ENCODE data around the gene EHMT1.

The EHMT1 gene

DNA sequence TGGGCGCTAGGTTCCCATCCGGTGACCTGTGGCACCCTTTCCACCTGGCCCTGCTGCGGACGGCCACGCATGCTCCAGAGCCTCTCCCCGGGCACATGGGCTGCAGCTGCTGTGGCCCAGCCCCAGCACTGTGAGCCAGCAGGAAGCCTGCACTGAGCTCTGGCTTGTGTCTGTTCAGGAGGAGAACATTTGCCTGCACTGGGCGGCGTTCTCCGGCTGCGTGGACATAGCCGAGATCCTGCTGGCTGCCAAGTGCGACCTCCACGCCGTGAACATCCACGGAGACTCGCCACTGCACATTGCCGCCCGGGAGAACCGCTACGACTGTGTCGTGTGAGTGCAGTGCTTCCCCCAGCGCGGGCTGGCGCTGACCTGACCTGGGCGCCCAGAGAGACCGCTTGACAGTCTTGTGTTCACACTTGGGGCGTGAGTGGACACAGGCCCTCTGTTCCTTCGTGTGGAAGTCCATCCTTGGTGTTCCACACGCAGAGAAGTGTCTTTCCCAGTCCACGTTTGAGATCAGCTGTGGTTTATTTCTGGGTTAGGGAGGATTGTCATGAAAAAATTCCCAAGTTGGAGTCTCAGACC lies 192.6 kb downstream of the EHMT1 start:
- Histone ChIP-seq H2AFZ (ENCODE audit: low read length) (no peak overlapping the region), H3K27me3 (ENCODE audit: insufficient read depth, low read length) (no peaks in the 10 kb centered on the region), H3K9me3 (ENCODE audit: low read length) (no peaks in the 10 kb centered on the region), H3K4me3 (ENCODE audit: low read depth, low read length, poor library complexity, severe bottlenecking) (no peak overlapping the region), H3K9me2 (ENCODE audit: low read depth, low read length) (no peaks in the 10 kb centered on the region), H4K20me1 (ENCODE audit: insufficient read depth, low read length) (no peaks in the 10 kb centered on the region), H3K4me1 (ENCODE audit: insufficient read depth, low read length, severe bottlenecking) (no peaks in the 10 kb centered on the region), H3K4me2 (ENCODE audit: low read length) (no peak overlapping the region), H3K27ac (ENCODE audit: low read depth, low read length, poor library complexity, severe bottlenecking) (no peak overlapping the region), H3K36me3 (ENCODE audit: insufficient read depth, low read length) (peaks cover 74% of the 10 kb centered on the region), H3F3A (ENCODE audit: insufficient read depth, low read length) (no peaks in the 10 kb centered on the region), H3K79me2 (ENCODE audit: insufficient read depth, low read length) (no peaks in the 10 kb centered on the region), H3K9ac (ENCODE audit: low read length) (no peak overlapping the region)
- no peak for TF ChIP-seq CTCF (IDR thresholded peaks at IDR 0.05; ENCODE audit: low read length)
- TF ChIP-seq EZH2 (IDR thresholded peaks at IDR 0.05; ENCODE audit: borderline replicate concordance, low read length), result no peak

DNA sequence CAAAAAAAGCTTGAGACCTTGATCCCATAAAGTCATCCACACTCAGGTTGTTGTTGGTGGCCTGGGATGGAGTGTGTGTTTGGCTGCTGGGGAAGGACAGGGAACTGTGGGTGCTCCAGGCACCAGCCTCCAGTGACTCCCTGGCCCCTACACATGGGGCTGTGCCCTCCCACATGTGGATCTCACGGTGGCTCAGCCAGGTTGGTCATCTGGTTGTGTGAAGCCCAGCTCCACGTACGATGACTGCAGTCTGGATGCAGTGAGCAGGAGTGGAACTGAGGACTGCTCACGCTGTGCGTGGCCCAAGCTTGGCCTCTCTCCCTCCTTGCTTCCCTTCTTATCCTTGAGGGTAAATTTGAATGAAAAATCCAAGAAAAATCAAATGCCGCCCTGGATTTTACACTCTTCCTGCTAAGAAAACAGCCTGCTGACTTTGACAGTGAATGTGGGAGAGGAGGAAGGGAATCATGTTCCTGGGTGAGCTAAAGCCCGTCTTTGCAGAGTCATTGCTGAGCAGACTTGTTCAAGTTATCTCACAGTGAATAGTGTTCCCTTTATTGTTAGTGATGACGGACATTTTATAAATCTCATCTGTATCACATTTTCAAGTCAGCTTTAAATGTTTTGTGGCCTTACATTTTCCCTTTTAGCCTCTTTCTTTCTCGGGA lies 193.7 kb downstream of the EHMT1 start:
- no peak overlapping the region for H3K4me2 ChIP-seq (ENCODE audit: low read length)
- H4K20me1 ChIP-seq (ENCODE audit: insufficient read depth, low read length), result no peaks in the 10 kb centered on the region
- no peaks in the 10 kb centered on the region for H3K9me3 ChIP-seq (ENCODE audit: low read length)
- no peak overlapping the region for H3K9ac ChIP-seq (ENCODE audit: low read length)
- H3K27ac ChIP-seq (ENCODE audit: low read depth, low read length, poor library complexity, severe bottlenecking), result no peak overlapping the region
- TF ChIP-seq EZH2 (IDR thresholded peaks at IDR 0.05; ENCODE audit: borderline replicate concordance, low read length) (no peak), CTCF (IDR thresholded peaks at IDR 0.05; ENCODE audit: low read length) (no peak)
- no peaks in the 10 kb centered on the region for H3K79me2 ChIP-seq (ENCODE audit: insufficient read depth, low read length)
- H3K27me3 ChIP-seq (ENCODE audit: insufficient read depth, low read length), result no peaks in the 10 kb centered on the region
- H3K4me1 ChIP-seq (ENCODE audit: insufficient read depth, low read length, severe bottlenecking), result no peaks in the 10 kb centered on the region
- no peak overlapping the region for H3K4me3 ChIP-seq (ENCODE audit: low read depth, low read length, poor library complexity, severe bottlenecking)
- no peaks in the 10 kb centered on the region for H3F3A ChIP-seq (ENCODE audit: insufficient read depth, low read length)
- H3K9me2 ChIP-seq (ENCODE audit: low read depth, low read length), result no peaks in the 10 kb centered on the region
- no peak overlapping the region for H2AFZ ChIP-seq (ENCODE audit: low read length)
- peaks cover 80% of the 10 kb centered on the region for H3K36me3 ChIP-seq (ENCODE audit: insufficient read depth, low read length)

GRCh38 chr9:137813167-137813566 lies 194.4 kb downstream of the EHMT1 start:
- H3F3A ChIP-seq (ENCODE audit: insufficient read depth, low read length), result no peaks in the 10 kb centered on the region
- H3K27me3 ChIP-seq (ENCODE audit: insufficient read depth, low read length), result no peaks in the 10 kb centered on the region
- H4K20me1 ChIP-seq (ENCODE audit: insufficient read depth, low read length), result no peaks in the 10 kb centered on the region
- H3K27ac ChIP-seq (ENCODE audit: low read depth, low read length, poor library complexity, severe bottlenecking), result no peak overlapping the region
- no peak overlapping the region for H3K9ac ChIP-seq (ENCODE audit: low read length)
- H3K9me3 ChIP-seq (ENCODE audit: low read length), result no peaks in the 10 kb centered on the region
- no peak overlapping the region for H2AFZ ChIP-seq (ENCODE audit: low read length)
- H3K4me3 ChIP-seq (ENCODE audit: low read depth, low read length, poor library complexity, severe bottlenecking), result no peak overlapping the region
- no peak for TF ChIP-seq EZH2 (IDR thresholded peaks at IDR 0.05; ENCODE audit: borderline replicate concordance, low read length)
- TF ChIP-seq CTCF (IDR thresholded peaks at IDR 0.05; ENCODE audit: low read length), result no peak
- peaks cover 80% of the 10 kb centered on the region for H3K36me3 ChIP-seq (ENCODE audit: insufficient read depth, low read length)
- no peaks in the 10 kb centered on the region for H3K9me2 ChIP-seq (ENCODE audit: low read depth, low read length)
- no peaks in the 10 kb centered on the region for H3K79me2 ChIP-seq (ENCODE audit: insufficient read depth, low read length)
- no peak overlapping the region for H3K4me2 ChIP-seq (ENCODE audit: low read length)
- no peaks in the 10 kb centered on the region for H3K4me1 ChIP-seq (ENCODE audit: insufficient read depth, low read length, severe bottlenecking)

All from OCI-LY1 (cell line).